HEK293T (cell line): Measurements from ENCODE around the gene ECE2.

Experiments
- BHLHE40 ChIP-seq: fragments of 450-650 bp; IDR thresholded peaks from 2 replicates; pipeline ENCODE4 v1.6.1; 2016; ENCODE audit warnings: mild to moderate bottlenecking, moderate library complexity, borderline replicate concordance
- ELF4 ChIP-seq: fragments of 450-650 bp; IDR thresholded peaks from 2 replicates; pipeline ENCODE4 v1.6.1; 2017; ENCODE audit warnings: antibody characterized with exemption
- FOXK2 ChIP-seq: fragments of 450-650 bp; IDR thresholded peaks from 2 replicates; pipeline ENCODE4 v1.6.1; 2016; ENCODE audit warnings: mild to moderate bottlenecking
- NFRKB ChIP-seq: fragments of 450-650 bp; IDR thresholded peaks from 2 replicates; pipeline ENCODE4 v1.6.1; 2016; ENCODE audit warnings: mild to moderate bottlenecking, moderate library complexity
- PKNOX1 ChIP-seq: fragments of 450-650 bp; IDR thresholded peaks from 2 replicates; pipeline ENCODE4 v1.6.1; 2016
- SP1 ChIP-seq: fragments of 450-650 bp; IDR thresholded peaks from 2 replicates; pipeline ENCODE4 v1.6.1; 2017
- SUZ12 ChIP-seq: fragments of 450-650 bp; IDR thresholded peaks from 2 replicates; pipeline ENCODE4 v1.6.1; 2016; ENCODE audit warnings: mild to moderate bottlenecking
- TARDBP ChIP-seq: fragments of 450-650 bp; IDR thresholded peaks from 2 replicates; pipeline ENCODE4 v1.6.1; 2016
- ZNF384 ChIP-seq: fragments of 450-650 bp; IDR thresholded peaks from 2 replicates; pipeline ENCODE4 v1.6.1; 2016

GRCh38 chr3:184335291-184335660 is 59.5 kb downstream of the ECE2 start:
- TF ChIP-seq SUZ12 (no peak), SP1 (no peak), PKNOX1 (no peak), BHLHE40 (no peak), ZNF384 (no peak), NFRKB (no peak), ELF4 (no peak), FOXK2 (no peak), TARDBP (no peak)
